ELF-1 (cell line): Measurements from ENCODE around the gene NSUN4.
"Not testable (repeated sequence)": the region's sequence is repeated elsewhere in the genome, so short reads cannot be mapped to it uniquely, and the experiment has no call there.

Source experiments
- DNase-seq: peaks from one replicate; pipeline ENCODE4 v3.0.0-alpha.2; 2016; ENCODE audit warnings: low read depth, low spot score

The NSUN4 gene

DNA sequence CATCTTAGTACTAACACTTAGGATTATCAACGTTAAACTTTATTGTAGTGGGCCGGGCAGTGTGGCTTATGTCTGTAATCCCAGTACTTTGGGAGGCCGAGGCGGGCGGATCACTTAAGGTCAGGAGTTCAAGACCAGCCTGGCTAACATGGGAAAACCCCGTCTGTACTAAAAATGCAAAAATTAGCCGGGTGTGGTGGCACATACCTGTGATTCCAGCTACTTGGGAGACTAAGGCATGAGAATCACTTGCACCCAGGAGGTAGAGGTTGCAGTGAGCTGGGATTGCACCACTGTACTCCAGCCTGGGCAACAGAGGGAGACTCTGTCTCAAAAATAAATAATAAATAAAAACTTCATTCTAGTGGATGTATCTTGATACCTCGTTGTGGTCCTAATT lies 25.2 kb downstream of the NSUN4 start:
- DNase-seq, result not testable (repeated sequence)

DNA sequence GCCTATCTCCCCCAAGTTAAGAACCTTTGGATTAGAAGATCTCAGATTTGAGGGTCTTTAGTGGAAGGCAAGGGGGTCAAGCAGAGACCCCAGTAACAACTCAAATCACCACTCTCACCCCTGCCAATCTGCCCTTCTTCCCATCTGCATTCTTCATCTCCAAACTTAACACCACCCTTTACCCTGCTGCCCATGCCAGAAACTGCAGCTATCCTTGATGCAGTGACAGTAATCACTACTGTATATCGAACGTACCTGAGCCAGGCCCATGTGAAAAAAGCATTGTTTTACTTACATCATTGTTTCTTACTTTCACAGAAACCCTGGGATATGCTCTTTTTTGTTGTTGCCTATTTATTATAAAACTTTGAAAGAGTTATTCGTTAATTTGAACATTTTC lies 26.5 kb downstream of the NSUN4 start:
- DNase-seq, result no peak

DNA sequence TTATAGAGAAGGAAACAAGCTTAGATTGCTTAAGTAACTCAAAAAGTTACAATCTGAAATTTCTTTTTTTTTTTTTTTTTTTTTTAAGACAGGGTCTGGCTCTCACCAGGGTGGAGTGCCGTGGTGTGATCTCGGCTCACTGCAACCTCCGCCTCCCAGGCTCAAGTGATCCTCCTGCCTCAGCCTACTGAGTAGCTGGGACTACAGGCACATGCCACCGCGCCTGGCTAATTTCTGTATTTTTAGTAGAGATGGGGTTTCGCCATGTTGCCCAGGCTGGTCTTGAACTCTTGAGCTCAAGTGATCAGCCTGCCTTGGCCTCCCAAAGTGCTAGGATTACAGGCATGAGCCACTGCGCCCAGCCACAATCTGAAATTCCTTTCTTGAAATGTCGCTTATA lies 27.1 kb downstream of the NSUN4 start:
- DNase-seq, result not testable (repeated sequence)

GRCh38 chr1:46368791-46369190 lies 28.2 kb downstream of the NSUN4 start:
- no peak for DNase-seq

DNA sequence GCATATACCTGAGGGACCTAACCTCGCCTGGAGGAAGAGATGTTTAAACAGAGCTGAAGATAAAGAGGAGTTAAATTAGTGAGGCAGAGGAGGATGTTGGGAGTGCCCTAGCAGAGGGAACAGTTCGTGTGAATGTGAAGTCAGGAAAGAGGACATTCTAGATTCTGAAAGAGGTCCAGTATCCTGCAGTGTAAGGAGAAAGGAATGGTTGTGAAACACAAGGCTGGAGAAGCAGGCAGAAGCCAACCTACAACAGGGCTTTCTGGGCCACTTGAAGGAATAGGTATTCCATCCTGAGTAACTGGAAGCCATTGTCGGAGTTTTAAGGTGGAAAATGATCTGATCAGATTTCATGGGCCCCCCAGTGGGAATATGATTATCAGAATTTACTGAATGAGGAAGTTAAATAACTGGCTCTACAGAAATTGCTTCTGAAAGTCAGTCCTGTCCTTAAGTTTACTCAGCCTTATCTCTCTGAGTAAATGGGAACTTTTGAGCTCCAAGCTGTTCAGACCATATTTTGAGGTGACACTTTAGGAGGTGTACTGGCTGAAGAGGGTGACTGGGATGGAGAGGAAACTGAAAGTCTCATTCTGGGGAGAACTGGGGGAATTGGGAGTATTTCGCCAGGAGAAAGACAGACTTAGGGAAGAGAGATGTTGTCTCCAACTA lies 29.1 kb downstream of the NSUN4 start:
- DNase-seq, result no peak

- DNase-seq, result no peak
These were observed 29.6 kb downstream of the NSUN4 start for GRCh38 chr1:46370214-46370633.

GRCh38 chr1:46372431-46372830 lies 31.8 kb downstream of the NSUN4 start:
- no peak for DNase-seq

DNA sequence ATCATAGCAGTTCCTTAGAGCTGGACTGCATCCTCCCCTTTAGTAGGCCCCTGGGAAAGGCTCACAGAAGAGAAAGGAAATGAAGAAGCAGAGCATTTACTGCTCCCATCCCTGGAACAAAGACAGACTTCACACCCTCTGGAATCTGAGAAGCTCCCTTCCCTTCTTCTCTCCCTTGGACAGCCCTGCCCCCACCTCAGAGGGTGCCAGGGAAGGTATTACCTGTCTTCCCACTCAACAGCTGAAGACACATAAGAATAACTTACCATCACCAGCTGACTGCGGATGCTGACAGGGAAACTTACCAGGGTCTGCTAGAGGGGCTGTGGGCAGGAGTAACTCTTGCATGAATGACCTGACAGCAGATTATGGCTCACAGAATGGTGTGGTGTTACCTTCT lies 39.4 kb downstream of the NSUN4 start:
- no peak for DNase-seq

DNA sequence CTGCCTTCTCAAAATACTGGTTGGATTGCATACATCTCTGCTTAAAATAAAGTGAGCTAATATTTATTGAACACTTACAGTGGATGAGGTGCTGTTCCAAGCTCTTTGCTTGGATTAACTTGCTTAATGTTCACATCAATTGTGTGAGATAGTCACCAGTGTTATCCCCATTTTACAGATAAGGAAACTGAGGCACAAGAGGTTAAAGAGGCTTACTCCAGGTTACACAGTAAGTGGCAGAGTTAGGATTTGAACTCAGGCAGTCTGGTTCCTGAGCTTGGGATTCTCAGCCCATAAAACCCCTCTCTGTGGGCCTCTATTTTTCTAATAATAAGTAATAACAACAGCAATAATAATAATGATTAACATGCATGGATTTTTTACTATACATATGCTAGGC lies 39.9 kb downstream of the NSUN4 start:
- no peak for DNase-seq

GRCh38 chr1:46393510-46393909 lies 52.9 kb downstream of the NSUN4 start:
- DNase-seq, result peak; percentile 31

DNA sequence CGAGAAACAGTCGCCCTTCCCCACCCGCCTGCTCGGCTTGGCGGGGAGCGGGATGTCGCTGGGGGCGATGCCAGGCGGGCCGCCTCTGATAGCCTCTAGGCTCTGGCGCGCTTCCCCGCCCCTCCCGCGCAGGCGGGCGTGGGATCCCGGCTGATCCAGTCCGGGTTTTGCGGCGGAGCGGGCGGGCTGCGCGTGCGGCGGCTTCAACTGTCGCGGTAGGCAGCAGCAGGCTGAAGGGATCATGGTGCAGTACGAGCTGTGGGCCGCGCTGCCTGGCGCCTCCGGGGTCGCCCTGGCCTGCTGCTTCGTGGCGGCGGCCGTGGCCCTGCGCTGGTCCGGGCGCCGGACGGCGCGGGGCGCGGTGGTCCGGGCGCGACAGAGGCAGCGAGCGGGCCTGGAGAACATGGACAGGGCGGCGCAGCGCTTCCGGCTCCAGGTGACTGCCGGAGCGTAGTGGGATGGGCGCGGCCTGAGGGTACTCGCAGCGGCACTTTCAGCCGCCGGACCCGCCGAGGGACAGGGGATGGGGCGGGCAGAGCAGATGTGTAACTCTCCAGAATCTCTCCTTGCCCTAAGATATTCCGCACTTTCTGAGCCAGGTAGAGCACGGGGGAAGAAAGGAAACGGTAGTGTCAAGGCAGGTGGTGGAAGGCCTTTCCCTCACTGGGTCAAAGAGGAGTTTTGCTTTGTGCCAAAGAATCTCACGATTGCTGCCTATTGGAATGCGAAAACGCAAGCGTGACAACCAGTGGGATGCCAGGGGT lies 53.7 kb downstream of the NSUN4 start, which contains the start of gene FAAH:
Gene FAAH, plus strand, starts transcription at position 210 of the 764 bp plus-strand sequence. Its CDS starts 32 bp downstream, at position 242.
- DNase-seq, result peak; percentile 76

DNA sequence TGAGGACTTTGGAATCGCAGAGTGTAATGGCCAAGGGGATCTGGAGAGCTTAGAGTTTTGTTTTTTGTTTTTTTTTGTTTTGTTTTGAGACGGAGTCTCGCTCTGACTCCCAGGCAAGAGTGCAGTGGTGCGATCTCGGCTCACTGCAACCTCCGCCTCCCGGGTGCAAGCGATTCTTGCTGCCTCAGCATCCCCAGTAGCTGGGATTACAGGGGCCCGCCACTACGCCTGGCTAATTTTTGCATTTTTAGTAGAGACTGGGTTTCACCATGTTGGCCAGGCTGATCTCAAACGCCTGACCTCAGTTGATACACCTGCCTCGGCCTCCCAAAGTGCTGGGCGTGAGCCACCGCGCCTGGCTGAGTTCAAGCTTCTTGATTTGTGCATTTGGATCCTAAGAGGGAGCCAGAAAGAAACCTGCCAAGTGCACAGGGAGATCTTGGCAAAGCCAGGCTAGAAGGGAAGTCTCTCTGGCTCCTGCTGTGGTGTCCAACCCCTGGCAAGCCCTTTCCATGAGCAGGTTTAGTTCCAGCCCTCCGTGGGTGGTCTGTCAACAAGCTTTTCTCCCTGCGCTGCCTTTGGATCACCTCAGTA lies 54.4 kb downstream of the NSUN4 start:
- DNase-seq, result peak; percentile 26

DNA sequence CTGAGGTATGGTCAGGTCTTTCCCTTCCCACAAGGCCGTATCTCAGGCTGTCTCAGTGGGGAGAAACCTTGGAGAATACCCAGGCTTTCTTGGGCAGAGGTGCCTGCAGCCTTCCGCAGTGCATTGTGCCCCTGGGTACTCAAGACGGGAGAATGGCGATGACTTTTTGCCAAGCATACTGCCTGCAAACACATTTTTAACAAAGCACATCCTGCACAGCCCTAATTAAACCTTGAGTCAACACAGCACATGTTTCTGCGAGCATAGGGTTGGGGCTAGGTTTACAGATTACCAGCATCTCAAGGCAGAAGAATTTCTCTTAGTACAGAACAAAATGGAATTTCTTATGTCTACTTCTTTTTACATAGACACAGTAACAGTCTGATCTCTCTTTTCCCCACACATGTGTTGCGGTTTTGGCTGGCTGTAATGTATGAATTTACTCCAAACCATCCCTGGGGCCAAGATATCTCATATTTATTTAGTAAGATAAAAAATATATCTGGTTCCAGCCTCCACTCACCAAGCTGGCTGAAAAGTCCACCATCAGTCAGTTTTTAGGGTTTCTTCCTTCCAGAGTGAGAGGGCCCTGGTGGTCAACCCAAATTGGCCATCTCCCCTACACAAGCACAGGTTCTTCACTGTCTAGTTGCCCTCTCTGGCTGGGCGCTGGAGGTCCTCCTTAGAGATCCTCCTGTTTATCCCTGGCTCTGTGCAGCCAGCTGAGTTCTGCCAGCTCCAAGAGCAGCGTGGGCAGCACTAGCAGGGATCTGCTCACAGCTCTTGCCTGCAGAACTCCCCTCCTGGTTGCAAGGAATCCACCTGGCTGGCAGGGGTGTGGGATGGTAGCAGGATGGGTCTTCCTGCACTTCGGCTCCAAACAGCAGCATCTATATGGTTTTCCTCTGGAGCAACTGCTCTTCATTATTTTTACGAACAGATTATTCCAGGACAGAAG lies 56.1 kb downstream of the NSUN4 start:
- DNase-seq, result no peak

- DNase-seq, result no peak
These were observed 58.7 kb downstream of the NSUN4 start for GRCh38 chr1:46399307-46399706.

- DNase-seq, result no peak
These were observed 59.8 kb downstream of the NSUN4 start for GRCh38 chr1:46400421-46400820.

DNA sequence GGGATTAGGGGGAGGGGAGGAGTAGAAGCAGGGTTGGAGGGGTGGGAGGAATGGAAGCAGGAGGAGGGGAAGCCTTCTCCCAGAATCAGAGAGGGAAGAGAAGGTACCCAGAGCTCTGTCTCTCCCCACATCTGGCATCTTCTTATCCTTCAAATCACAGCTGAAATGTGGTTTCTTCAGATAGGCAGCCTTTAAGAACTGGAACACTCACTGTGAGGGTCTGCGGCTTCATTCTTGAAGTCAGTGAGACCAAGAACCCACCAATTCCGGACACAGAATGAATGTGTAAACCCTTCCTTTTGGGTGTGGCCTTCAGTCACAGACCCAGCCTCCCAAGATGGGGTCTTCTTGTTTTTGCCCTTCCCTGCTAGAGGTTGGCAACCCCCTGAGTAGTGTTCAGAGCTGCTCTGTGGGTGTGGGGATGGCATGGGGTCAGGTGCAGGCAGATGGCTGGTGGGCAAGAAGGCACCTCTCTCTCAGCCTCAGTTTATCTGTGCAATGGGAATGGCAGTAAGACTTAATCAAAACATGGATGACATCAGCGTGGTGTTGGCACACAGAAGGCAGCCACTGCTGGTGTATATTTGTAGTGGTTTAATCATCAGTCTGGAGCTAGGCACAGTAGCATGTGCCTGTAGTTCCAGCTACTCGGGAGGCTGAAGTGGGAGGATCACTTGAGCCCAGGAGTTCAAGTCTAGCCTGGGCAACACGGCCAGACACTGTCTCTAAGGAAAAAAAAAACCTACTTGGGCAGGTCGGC lies 60.7 kb downstream of the NSUN4 start:
- no peak for DNase-seq

DNA sequence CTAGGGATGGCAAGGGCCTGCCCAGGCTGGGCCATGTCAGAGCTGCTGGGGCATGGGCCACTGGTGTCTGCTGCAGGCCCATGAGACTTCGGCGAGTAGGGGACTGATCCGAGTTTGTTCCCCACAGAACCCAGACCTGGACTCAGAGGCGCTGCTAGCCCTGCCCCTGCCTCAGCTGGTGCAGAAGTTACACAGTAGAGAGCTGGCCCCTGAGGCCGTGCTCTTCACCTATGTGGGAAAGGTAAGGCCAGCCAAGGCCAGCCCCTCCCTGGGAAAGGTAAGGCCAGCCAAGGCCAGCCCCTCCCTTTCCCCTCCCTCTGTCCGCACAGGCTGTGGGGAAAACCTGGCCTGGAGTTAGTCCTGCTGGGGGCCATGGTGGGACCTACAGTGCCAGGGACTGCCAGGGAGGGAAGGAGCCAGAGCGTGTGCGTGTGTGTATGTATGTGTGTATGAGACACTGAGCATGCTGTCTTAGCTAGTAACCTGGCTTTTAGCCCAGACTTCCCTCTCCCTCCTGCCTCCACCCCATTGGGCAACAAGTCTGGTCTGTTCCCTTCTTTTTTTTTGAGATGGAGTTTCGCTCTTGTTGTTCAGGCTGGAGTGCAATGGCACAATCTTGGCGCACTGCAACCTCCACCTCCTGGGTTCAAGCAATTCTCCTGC lies 61.5 kb downstream of the NSUN4 start:
- peak; percentile 77 for DNase-seq

GRCh38 chr1:46403916-46404315 lies 63.3 kb downstream of the NSUN4 start:
- no peak for DNase-seq

GRCh38 chr1:46404482-46405196 lies 64.0 kb downstream of the NSUN4 start:
- no peak for DNase-seq

GRCh38 chr1:46405197-46405555 lies 64.6 kb downstream of the NSUN4 start:
- no peak for DNase-seq
